ENCODE results near the gene SYP.

GRCh38 chrX:49244207-49244606 is 44.2 kb upstream of the SYP start:
- no peak for TF ChIP-seq POLR2A (IDR thresholded peaks at IDR 0.05)
- TF ChIP-seq CTCF (IDR thresholded peaks at IDR 0.05): no peak
- TF ChIP-seq POLR2AphosphoS5 (IDR thresholded peaks at IDR 0.05): no peak

Data from prostate gland (tissue), 2 donors.